H9 (cell line): ENCODE measurements around the gene ANKRD13C. TPM values are rescaled to one million over a fixed set of nuclear protein-coding genes. Genes with fewer than 3 reads are reported as not detected.

ENCODE experiments used
- DNase-seq: peaks from one replicate; pipeline ENCODE4 v3.0.0-alpha.2; 2017
- H2AFZ ChIP-seq: one replicate; pipeline ENCODE4 v1.6.1; 2013; ENCODE audit warnings: mild to moderate bottlenecking, low read length, control low read depth, moderate library complexity
- H2AK5ac ChIP-seq: 2 replicates; pipeline ENCODE4 v1.6.1; 2013; ENCODE audit warnings: low read length, control low read depth, mixed read lengths; ENCODE audit not compliant: insufficient read length
- H2BK120ac ChIP-seq: one replicate; pipeline ENCODE4 v1.6.1; 2013; ENCODE audit warnings: low read depth, mild to moderate bottlenecking, low read length, control low read depth, inconsistent platforms; ENCODE audit not compliant: poor library complexity, severe bottlenecking
- H2BK12ac ChIP-seq: 2 replicates; pipeline ENCODE4 v1.6.1; 2013; ENCODE audit warnings: low read length, control low read depth, mixed read lengths, low read depth; ENCODE audit not compliant: insufficient read length
- H2BK15ac ChIP-seq: 2 replicates; pipeline ENCODE4 v1.6.1; 2013; ENCODE audit warnings: low read depth, low read length, control low read depth
- H2BK20ac ChIP-seq: one replicate; pipeline ENCODE4 v1.6.1; 2013; ENCODE audit warnings: low read depth, mild to moderate bottlenecking, low read length, control low read depth, inconsistent platforms; ENCODE audit not compliant: poor library complexity, severe bottlenecking
- H2BK5ac ChIP-seq: 2 replicates; pipeline ENCODE4 v1.6.1; 2013; ENCODE audit warnings: low read length, control low read depth, mixed read lengths; ENCODE audit not compliant: insufficient read length
- H3K14ac ChIP-seq: 2 replicates; pipeline ENCODE4 v1.6.1; 2013; ENCODE audit warnings: low read length, control low read depth; ENCODE audit not compliant: insufficient read depth
- H3K18ac ChIP-seq: 2 replicates; pipeline ENCODE4 v1.6.1; 2013; ENCODE audit warnings: low read depth, mild to moderate bottlenecking, mixed read lengths, low read length, control low read depth; ENCODE audit not compliant: insufficient read length
- H3K23ac ChIP-seq: 2 replicates; pipeline ENCODE4 v1.6.1; 2013; ENCODE audit warnings: low read length, control low read depth, mixed read lengths, low read depth; ENCODE audit not compliant: insufficient read length
- H3K23me2 ChIP-seq: 2 replicates; pipeline ENCODE4 v1.6.1; 2013; ENCODE audit warnings: low read depth, mild to moderate bottlenecking, mixed read lengths, low read length, control low read depth; ENCODE audit not compliant: insufficient read length, poor library complexity, severe bottlenecking
- H3K27ac ChIP-seq: 2 replicates; pipeline ENCODE4 v1.5.1; 2013; ENCODE audit warnings: low read length, control low read depth, mixed read lengths, low read depth; ENCODE audit not compliant: insufficient read length
- H3K27me3 ChIP-seq: 2 replicates; pipeline ENCODE4 v1.6.1; 2013; ENCODE audit warnings: low read length, control low read depth, inconsistent platforms; ENCODE audit not compliant: insufficient read depth
- H3K4ac ChIP-seq: 2 replicates; pipeline ENCODE4 v1.6.1; 2013; ENCODE audit warnings: low read depth, mild to moderate bottlenecking, control low read depth, inconsistent platforms, low read length, moderate library complexity
- H3K4me1 ChIP-seq: 2 replicates; pipeline ENCODE4 v1.6.1; 2013; ENCODE audit warnings: low read length, control low read depth, inconsistent platforms; ENCODE audit not compliant: insufficient read depth
- H3K4me2 ChIP-seq: 2 replicates; pipeline ENCODE4 v1.6.1; 2013; ENCODE audit warnings: low read length, control low read depth, mixed read lengths; ENCODE audit not compliant: insufficient read length, insufficient read depth
- H3K56ac ChIP-seq: 2 replicates; pipeline ENCODE4 v1.6.1; 2013; ENCODE audit warnings: low read depth, mild to moderate bottlenecking, mixed read lengths, low read length, control low read depth; ENCODE audit not compliant: insufficient read length
- H3K79me1 ChIP-seq: 2 replicates; pipeline ENCODE4 v1.6.1; 2013; ENCODE audit warnings: low read depth, mild to moderate bottlenecking, moderate library complexity, low read length, control low read depth, inconsistent platforms; ENCODE audit not compliant: insufficient read depth, poor library complexity, severe bottlenecking
- H3K79me2 ChIP-seq: 2 replicates; pipeline ENCODE4 v1.6.1; 2013; ENCODE audit warnings: low read length, control low read depth, inconsistent platforms; ENCODE audit not compliant: insufficient read depth
- H3K9ac ChIP-seq: 2 replicates; pipeline ENCODE4 v1.6.1; 2013; ENCODE audit warnings: low read length, control low read depth, mixed read lengths; ENCODE audit not compliant: insufficient read length; ENCODE audit errors: extremely low read depth
- H3K9me3 ChIP-seq: one replicate; pipeline ENCODE4 v1.6.1; 2013; ENCODE audit warnings: low read depth, low read length, inconsistent platforms; ENCODE audit not compliant: control insufficient read depth
- H3T11ph ChIP-seq: one replicate; pipeline ENCODE4 v1.6.1; 2013; ENCODE audit warnings: mild to moderate bottlenecking, low read length, control low read depth, inconsistent platforms
- H4K20me1 ChIP-seq: one replicate; pipeline ENCODE4 v1.6.1; 2013; ENCODE audit not compliant: control insufficient read depth, insufficient read length, insufficient read depth
- H4K5ac ChIP-seq: 2 replicates; pipeline ENCODE4 v1.6.1; 2013; ENCODE audit warnings: low read depth, mild to moderate bottlenecking, mixed read lengths, low read length, control low read depth; ENCODE audit not compliant: insufficient read length
- H4K8ac ChIP-seq: replicated peaks from 2 replicates; pipeline ENCODE4 v1.6.1; 2013; ENCODE audit warnings: low read length, control low read depth, mixed read lengths, low read depth; ENCODE audit not compliant: insufficient read length
- H4K91ac ChIP-seq: 2 replicates; pipeline ENCODE4 v1.6.1; 2013; ENCODE audit warnings: low read depth, mild to moderate bottlenecking, moderate library complexity, mixed read lengths, low read length, control low read depth; ENCODE audit not compliant: insufficient read length
- H3K27ac Mint-ChIP-seq, 3 experiments: 2 replicates in 2 of 3; 3 replicates in 1 of 3; pipeline ENCODE4 v1.8.0; 2020 to 2021; ENCODE audit warnings: mixed read lengths in 3 of 3, mild to moderate bottlenecking in 1 of 3, moderate library complexity in 1 of 3
- H3K27me3 Mint-ChIP-seq: 2 replicates; pipeline ENCODE4 v1.8.0; 2021; ENCODE audit warnings: low read depth, mild to moderate bottlenecking, moderate library complexity, mixed read lengths
- H3K36me3 Mint-ChIP-seq, 3 experiments: 2 replicates in 2 of 3; 3 replicates in 1 of 3; pipeline ENCODE4 v1.8.0; 2020 to 2021; ENCODE audit warnings: low read depth in 3 of 3, mixed read lengths in 3 of 3; ENCODE audit not compliant: insufficient read depth in 1 of 3
- H3K4me1 Mint-ChIP-seq, 2 experiments: 2 replicates each; pipeline ENCODE4 v1.8.0; 2020; ENCODE audit warnings: mixed read lengths in 2 of 2
- H3K4me3 Mint-ChIP-seq, 2 experiments: 2 replicates in 1 of 2; 3 replicates in 1 of 2; pipeline ENCODE4 v1.8.0; 2020 to 2021; ENCODE audit warnings: mild to moderate bottlenecking in 2 of 2, mixed read lengths in 2 of 2, moderate library complexity in 1 of 2
- H3K9me3 Mint-ChIP-seq, 2 experiments: 2 replicates in 1 of 2; 3 replicates in 1 of 2; pipeline ENCODE4 v1.8.0; 2020; ENCODE audit warnings: mild to moderate bottlenecking in 2 of 2, mixed read lengths in 2 of 2, moderate library complexity in 1 of 2
- total RNA-seq: library from RNA; stranded (reverse); gene quantifications from 2 replicates; pipeline ENCODE4 v1.2.1, GENCODE V29; 2021
- TF ChIP-seq, protein P1 (sequence below): fragments of 200-600 bp; sonication (generic); conservative IDR thresholded peaks from 3 replicates; pipeline ENCODE4 v1.8.0; 2021; ENCODE audit warnings: antibody characterized with exemption, mild to moderate bottlenecking

The ANKRD13C gene
- total RNA-seq, 1 experiment from 2014 or later, result 19.7 TPM

DNA sequence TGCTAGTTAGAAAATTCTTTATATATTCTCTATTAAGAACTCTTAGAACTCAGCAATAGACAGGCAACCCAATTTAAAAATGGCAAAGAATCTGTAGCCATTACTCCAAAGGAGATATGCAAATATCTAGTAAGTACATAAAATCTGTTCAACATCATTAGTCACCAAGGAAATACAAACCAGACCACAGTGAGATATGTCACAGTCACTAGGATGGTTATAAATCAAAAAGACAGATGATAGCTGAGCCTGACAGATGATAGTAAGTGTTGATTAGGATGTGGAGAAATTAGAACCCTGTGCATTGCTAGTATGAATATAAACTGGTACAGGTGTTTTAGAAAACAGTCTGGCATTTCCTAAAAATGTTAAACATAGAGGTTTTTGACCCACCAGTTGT is 106.8 kb downstream of the ANKRD13C start:
- Histone ChIP-seq H2BK120ac (no peak overlapping the region), H3K79me2 (no peaks in the 10 kb centered on the region), H4K8ac (no peak overlapping the region), H2BK5ac (no peak overlapping the region), H3T11ph (no peak overlapping the region), H3K4ac (no peak overlapping the region), H3K27me3 (no peaks in the 10 kb centered on the region), H3K9ac (no peak overlapping the region), H3K23me2 (no peaks in the 10 kb centered on the region), H3K18ac (no peak overlapping the region), H3K14ac (no peak overlapping the region), H2AK5ac (no peak overlapping the region), H4K20me1 (no peaks in the 10 kb centered on the region), H4K5ac (no peak overlapping the region), H3K56ac (no peak overlapping the region), H3K9me3 (no peaks in the 10 kb centered on the region), H3K27ac (no peak overlapping the region), H3K4me1 (no peaks in the 10 kb centered on the region), H3K4me2 (no peak overlapping the region), H2AFZ (no peak overlapping the region), H3K79me1 (no peaks in the 10 kb centered on the region), H4K91ac (no peak overlapping the region), H2BK20ac (no peak overlapping the region), H2BK15ac (no peak overlapping the region), H3K23ac (no peak overlapping the region), H2BK12ac (no peak overlapping the region)
- H3K27ac Mint-ChIP-seq, result no peak overlapping the region
- peaks cover 52 to 91% (median 85%) of the 10 kb centered on the region in 3 experiments; a peak in 6 of 7 replicates for H3K36me3 Mint-ChIP-seq
- DNase-seq, result no peak
- no peaks in the 10 kb centered on the region for H3K27me3 Mint-ChIP-seq
- no peak overlapping the region for H3K4me3 Mint-ChIP-seq
- TF ChIP-seq, protein P1, sequence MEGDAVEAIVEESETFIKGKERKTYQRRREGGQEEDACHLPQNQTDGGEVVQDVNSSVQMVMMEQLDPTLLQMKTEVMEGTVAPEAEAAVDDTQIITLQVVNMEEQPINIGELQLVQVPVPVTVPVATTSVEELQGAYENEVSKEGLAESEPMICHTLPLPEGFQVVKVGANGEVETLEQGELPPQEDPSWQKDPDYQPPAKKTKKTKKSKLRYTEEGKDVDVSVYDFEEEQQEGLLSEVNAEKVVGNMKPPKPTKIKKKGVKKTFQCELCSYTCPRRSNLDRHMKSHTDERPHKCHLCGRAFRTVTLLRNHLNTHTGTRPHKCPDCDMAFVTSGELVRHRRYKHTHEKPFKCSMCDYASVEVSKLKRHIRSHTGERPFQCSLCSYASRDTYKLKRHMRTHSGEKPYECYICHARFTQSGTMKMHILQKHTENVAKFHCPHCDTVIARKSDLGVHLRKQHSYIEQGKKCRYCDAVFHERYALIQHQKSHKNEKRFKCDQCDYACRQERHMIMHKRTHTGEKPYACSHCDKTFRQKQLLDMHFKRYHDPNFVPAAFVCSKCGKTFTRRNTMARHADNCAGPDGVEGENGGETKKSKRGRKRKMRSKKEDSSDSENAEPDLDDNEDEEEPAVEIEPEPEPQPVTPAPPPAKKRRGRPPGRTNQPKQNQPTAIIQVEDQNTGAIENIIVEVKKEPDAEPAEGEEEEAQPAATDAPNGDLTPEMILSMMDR, result no peak
- H3K4me1 Mint-ChIP-seq, result no peaks in the 10 kb centered on the region
- H3K9me3 Mint-ChIP-seq, result no peaks in the 10 kb centered on the region
